GM12891 (cell line): ENCODE measurements around the gene IL1RAPL1.

Experiments
- POLR2A ChIP-seq: IDR thresholded peaks from 2 replicates; pipeline ENCODE4 v1.6.1; 2011; ENCODE audit warnings: low read depth, low read length, control low read depth
- POLR2AphosphoS5 ChIP-seq: IDR thresholded peaks from 2 replicates; pipeline ENCODE4 v1.6.1; 2011; ENCODE audit warnings: low read depth, low read length, control low read depth
- POU2F2 ChIP-seq: IDR thresholded peaks from 2 replicates; pipeline ENCODE4 v1.6.1; 2011; ENCODE audit warnings: low read depth, mild to moderate bottlenecking, control low read depth, low read length, moderate library complexity
- TAF1 ChIP-seq: IDR thresholded peaks from 2 replicates; pipeline ENCODE4 v1.6.1; 2011; ENCODE audit warnings: low read depth, low read length, control low read depth

DNA sequence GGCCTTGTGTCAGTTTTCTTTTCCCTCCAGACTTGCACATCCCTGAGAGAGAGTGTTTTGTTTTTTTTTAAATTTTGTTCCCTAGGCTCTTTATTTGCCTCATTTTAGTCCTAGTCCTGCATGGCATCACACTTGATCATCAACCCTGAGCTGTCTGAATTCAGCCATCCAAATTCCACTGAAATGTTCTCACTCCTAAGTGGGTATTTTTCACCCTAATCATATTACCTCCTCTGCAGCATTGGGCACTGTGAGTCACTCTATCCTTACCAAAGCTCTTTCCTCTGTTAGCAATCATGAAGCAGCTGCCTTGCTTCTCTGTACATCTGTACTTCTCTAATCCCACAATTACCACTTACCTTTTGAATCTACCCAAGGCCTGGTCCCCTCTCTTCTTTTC lies 1271.5 kb downstream of the IL1RAPL1 start:
- TF ChIP-seq POU2F2 (no peak), POLR2A (no peak), TAF1 (no peak), POLR2AphosphoS5 (no peak)
